GM21717 (cell line): ENCODE results near the gene LRP1-AS.

Experiments used
- ATAC-seq: cut with Tn5 transposase; IDR thresholded peaks from one replicate; pipeline ENCODE4 v1.9.1; 2021; ENCODE audit warnings: mild to moderate bottlenecking, moderate library complexity; ENCODE audit not compliant: unreplicated experiment

The LRP1-AS gene

DNA sequence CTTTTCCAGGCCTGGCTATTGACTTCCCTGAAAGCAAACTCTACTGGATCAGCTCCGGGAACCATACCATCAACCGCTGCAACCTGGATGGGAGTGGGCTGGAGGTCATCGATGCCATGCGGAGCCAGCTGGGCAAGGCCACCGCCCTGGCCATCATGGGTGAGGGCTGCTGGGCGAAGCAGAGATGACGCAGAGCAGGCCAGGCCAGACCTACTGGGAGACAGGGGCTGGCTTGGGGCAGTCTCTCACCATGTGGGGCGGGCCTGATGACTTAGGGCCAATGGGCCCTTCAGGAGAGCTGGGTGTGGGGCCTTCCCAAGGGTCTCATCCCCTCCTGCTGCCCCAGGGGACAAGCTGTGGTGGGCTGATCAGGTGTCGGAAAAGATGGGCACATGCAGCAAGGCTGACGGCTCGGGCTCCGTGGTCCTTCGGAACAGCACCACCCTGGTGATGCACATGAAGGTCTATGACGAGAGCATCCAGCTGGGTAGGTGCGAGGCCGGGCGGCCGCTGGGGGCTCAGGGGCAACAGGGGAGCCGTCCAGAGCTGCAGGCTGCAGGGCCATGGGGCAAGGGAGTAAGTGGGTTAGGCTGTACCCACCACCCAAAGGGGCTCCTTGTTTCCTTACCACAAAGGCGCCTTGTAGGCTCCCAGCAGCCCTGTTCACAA is 33.0 kb upstream of the LRP1-AS start:
- no peak for ATAC-seq

DNA sequence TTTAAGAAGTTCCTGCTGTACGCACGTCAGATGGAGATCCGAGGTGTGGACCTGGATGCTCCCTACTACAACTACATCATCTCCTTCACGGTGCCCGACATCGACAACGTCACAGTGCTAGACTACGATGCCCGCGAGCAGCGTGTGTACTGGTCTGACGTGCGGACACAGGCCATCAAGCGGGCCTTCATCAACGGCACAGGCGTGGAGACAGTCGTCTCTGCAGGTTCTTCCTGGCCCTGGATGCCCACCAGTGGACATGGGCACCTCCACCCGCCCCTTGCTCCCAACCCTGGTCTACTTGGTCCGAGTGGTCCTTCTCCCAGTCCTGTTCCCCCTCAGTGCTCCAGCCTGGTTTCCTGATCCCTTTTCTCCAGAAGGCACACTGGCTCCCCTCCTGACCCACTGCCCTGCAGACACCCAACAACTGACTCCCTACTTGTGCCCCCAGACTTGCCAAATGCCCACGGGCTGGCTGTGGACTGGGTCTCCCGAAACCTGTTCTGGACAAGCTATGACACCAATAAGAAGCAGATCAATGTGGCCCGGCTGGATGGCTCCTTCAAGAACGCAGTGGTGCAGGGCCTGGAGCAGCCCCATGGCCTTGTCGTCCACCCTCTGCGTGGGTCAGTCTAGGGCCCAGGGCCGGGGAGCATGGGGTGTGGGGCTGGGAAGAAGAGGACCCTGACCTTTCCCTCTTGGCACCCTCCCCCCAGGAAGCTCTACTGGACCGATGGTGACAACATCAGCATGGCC is 32.1 kb upstream of the LRP1-AS start:
- no peak for ATAC-seq

- no peak for ATAC-seq
These were observed 30.8 kb upstream of the LRP1-AS start for GRCh38 chr12:57178213-57178612.

DNA sequence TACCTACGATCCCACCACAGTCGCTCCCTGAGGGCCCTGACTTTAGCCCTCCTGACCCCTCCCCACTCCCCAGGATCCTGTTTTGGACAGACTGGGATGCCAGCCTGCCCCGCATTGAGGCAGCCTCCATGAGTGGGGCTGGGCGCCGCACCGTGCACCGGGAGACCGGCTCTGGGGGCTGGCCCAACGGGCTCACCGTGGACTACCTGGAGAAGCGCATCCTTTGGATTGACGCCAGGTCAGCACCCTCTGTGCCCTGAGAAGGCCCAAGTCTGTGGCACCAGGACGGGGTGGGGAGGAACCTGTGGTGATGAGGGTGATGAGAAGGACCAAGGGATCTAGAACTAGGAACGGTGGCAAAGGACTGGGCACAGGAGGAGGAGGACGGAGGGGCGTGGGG is 29.9 kb upstream of the LRP1-AS start:
- no peak for ATAC-seq

DNA sequence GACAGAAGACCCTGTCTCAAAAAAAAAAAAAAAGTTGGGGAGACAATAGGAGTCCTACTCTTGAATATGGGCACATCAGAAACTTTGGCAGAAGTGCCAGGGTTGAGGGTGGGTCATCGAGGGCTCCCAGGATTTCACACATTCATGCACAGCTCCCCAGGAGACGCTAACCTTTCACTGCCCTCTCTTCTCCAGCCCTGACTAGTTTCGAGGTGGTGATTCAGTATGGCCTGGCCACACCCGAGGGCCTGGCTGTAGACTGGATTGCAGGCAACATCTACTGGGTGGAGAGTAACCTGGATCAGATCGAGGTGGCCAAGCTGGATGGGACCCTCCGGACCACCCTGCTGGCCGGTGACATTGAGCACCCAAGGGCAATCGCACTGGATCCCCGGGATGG is 29.4 kb upstream of the LRP1-AS start:
- ATAC-seq = no peak

DNA sequence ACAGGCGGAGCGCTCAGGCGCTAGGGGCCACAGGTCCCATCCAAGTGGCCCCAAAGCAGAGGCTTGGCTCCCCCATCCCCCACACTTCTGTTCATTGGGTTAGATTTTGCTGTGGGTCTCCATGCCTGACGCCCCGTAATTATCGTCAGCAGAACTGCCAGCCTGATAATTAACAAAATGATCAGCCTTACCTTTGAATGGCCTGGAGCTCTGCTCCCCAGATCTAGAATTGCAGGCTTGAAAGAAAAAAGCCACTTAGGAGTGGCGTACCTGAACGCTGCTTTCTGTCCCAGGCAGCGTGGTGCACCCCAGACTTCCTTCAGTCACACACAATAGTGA is 28.7 kb upstream of the LRP1-AS start:
- ATAC-seq = no peak

DNA sequence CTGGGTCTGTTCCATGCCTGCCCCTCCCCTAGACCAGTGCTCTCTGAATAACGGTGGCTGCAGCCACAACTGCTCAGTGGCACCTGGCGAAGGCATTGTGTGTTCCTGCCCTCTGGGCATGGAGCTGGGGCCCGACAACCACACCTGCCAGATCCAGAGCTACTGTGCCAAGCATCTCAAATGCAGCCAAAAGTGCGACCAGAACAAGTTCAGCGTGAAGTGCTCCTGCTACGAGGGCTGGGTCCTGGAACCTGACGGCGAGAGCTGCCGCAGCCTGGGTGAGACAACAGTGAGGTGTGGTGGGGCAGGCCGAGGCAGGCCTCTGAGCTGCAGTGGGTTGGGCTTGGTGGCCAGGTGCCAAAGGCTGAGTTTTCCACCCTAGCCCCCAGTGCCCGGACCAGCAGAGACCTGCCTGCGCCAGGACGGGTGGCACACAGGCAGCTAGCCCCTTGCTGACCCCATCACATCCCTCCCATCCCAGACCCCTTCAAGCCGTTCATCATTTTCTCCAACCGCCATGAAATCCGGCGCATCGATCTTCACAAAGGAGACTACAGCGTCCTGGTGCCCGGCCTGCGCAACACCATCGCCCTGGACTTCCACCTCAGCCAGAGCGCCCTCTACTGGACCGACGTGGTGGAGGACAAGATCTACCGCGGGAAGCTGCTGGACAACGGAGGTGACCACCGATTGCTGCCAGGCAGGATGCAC is 28.2 kb upstream of the LRP1-AS start:
- ATAC-seq = no peak

GRCh38 chr12:57173683-57174082 is 26.3 kb upstream of the LRP1-AS start:
- no peak for ATAC-seq

DNA sequence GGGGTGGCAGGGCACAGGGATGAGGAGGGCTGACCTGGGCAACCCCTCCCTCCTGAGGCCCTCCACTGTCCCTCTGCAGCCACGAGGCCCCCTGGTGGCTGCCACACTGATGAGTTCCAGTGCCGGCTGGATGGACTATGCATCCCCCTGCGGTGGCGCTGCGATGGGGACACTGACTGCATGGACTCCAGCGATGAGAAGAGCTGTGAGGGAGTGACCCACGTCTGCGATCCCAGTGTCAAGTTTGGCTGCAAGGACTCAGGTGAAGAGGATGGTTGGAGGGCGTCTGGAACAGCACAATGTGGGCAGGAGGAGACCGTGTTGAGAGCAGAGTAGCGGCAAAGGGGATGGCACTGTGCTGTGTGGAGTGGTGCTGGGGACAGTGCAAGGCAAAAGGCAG is 25.7 kb upstream of the LRP1-AS start:
- ATAC-seq = no peak

DNA sequence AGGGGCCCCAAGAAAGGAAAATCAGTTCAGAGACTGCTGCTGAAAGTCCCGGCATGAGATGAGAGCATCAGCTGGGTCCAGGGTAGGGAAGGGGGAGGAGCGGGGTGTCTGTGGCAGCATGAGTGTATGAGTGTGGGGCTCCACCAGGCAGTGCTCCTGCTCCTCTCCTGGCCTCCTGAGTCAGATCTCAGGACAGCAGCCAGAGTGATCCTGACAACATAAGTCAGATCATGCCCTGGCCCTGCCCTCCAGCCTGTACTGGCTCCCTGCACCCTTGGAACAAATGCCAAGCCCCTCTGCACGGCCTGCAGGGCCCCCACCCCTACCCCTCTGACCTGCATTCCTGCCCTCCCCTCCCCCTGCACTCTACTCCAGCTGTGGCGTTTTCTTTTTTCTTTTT is 24.2 kb upstream of the LRP1-AS start:
- no peak for ATAC-seq

GRCh38 chr12:57170927-57171326 is 23.5 kb upstream of the LRP1-AS start:
- no peak for ATAC-seq

DNA sequence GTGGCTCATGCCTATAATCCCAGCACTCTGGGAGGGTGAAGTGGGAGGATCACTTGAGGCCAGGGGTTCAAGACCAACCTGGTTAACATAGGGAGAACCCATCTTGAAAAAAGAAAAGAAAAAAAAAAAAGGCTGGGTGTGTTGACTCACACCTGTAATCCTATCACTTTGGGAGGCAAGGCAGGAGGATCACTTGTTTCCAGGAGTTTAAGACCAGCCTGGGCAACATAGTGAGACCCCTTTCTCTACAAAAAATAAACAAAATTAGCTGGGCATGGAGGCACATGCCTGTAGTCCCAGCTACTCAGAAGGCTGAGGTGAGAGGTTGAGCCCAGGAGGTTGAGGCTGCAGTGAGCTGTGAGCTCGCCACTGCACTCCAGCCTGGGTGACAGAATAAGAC is 23.0 kb upstream of the LRP1-AS start:
- ATAC-seq = no peak

- no peak for ATAC-seq
These were observed 22.6 kb upstream of the LRP1-AS start for GRCh38 chr12:57169969-57170368.

GRCh38 chr12:57169046-57169795 is 21.8 kb upstream of the LRP1-AS start:
- no peak for ATAC-seq

DNA sequence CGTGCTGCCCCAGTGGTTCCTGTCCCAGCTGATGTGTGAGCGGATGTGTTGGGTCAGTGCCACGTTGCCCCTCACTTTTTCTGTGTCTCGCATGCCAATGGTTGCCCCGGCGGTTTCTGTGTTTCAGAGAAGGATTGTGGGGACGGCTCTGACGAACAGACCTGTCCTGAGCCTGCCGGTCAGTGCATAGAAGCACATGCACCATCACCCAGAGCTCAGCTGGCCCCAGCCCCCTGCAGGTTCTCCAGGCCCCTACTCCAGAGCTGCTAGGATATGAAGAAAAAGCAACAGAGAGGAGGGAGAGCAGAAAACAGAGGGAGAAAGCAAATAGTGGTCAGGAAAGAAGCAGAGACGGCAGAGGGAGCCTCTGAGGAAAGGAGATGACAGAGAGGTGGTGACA is 20.6 kb upstream of the LRP1-AS start:
- no peak for ATAC-seq

GRCh38 chr12:57166971-57167371 is 19.6 kb upstream of the LRP1-AS start:
- ATAC-seq = no peak

GRCh38 chr12:57165741-57166140 is 18.3 kb upstream of the LRP1-AS start:
- no peak for ATAC-seq

GRCh38 chr12:57164966-57165625 is 17.7 kb upstream of the LRP1-AS start:
- no peak for ATAC-seq

DNA sequence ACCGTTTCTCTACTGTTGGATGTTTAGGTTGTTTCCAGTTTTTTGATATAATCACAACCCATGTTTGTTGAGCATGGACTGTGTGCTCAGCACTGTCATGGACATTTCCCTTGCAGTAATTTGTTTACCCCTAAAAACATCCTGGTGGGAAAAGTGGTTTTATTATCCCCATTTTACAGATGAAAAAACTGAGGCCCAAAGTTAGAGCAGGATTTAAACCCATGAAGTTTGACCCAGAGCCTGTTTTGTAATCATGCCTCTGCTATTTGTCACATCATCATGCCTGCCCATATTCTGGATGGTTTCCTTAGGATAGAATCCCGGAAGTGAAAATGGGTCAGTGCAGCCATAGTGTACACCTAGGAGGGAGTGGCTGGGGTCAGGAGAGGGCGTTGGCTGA is 17.0 kb upstream of the LRP1-AS start:
- ATAC-seq = no peak

DNA sequence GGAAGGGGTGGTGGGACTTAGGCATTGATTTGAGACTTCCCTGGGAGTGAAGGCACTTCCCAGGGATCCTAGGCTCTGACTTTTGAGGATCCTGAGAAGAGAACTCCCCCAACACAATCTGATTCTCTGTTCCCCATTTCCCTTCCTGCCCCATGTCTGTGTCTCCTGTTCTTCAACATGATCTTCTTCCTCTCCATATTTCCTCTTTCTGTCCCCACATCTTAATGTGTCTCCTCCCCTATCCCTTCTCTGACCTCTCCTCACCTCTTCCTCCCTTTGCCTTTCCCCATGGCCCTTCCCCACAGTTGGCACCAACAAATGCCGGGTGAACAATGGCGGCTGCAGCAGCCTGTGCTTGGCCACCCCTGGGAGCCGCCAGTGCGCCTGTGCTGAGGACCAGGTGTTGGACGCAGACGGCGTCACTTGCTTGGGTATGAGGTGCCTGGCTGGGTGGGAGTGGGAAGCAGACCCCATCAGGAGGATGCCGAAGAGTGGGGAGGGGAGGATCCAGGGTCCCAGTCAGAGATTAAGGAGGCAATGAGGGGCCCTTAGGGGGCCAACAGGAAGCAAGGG is 15.2 kb upstream of the LRP1-AS start:
- no peak for ATAC-seq

DNA sequence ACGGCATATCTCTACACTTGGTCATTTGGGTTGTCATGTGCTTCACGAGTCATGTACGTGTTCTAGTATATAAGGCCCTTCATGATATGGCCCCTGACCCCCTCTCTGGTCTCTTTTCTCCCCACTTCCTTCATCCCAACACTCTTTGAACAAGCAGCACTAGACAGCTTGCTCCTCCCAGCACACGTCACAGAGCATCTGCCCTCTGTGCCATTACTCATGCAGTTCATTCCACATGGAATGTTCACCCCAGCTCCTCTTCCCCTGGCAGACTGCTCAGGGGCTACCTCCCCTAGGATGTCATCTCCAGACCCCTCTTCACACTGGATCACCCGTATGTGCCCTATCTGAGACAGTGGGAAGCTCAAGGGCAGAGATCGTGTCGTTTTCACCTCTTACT is 14.1 kb upstream of the LRP1-AS start:
- no peak for ATAC-seq
